NT2/D1 (cell line): ENCODE data around the gene TENT4A.

Experiments used
- YY1 ChIP-seq: IDR thresholded peaks from 2 replicates; pipeline ENCODE4 v1.6.1; 2011; ENCODE audit not compliant: insufficient read length, insufficient read depth
- ZNF274 ChIP-seq: IDR thresholded peaks from 2 replicates; pipeline ENCODE4 v1.6.1; 2011; ENCODE audit warnings: mild to moderate bottlenecking, low read depth, low read length

DNA sequence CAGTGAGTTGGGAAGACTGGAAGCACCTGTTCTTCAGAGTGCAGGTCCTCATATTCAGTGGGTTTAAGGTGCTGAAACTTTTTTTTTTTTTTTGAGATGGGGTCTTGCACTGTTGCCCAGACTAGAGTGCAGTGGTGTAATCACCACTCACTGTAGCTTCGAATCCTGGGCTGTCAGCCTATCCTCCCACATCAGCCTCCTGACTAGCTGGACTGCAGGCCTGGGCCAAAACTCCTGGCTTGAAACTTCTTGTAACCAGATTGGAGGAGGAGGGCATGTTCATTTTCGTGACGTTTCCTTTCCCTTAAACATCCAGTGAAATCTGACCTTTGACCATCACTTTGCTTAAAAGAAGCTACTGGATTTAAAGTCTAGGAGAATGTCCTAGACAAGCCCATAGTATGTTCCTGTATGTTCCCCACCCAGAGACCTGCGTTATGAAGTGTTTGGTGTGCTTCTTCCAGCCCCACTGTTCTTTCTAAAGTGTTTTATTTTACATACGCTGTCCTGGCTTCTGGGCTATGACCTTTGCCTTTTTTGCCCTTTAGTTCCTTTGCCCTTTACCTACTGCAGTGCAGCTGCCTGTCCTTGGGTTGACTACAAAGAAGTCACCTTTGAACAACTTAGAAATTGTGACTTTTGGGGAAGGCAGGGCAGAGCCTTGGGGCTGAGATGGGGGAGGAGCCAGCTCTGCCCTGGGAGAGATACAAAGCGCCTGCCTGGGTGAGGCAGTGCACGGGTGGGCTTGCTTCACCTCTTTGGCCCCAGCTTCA lies 18.4 kb downstream of the TENT4A start:
- TF ChIP-seq ZNF274 (no peak), YY1 (no peak)
